Body of pancreas (tissue), 4 donors: ENCODE results near the gene MYOC. TPM values are rescaled to one million over a fixed set of nuclear protein-coding genes. Genes with fewer than 3 reads are reported as not detected.
"Not testable (repeated sequence)": the region's sequence is repeated elsewhere in the genome, so short reads cannot be mapped to it uniquely, and the experiment has no call there.

Source experiments
- ATAC-seq: fragments of 150-250 bp; one replicate; pipeline ENCODE4 v1.9.1; 2016
- DNase-seq, 4 donors: peaks; one replicate each; pipeline ENCODE4 v3.0.0-alpha.2; 2019
- H3K27ac ChIP-seq, 4 donors: fragments of 200-600 bp; sonication (generic); 1 replicate in 3 of 4; 2 replicates in 1 of 4; pipeline versions ENCODE4 v1.5.1 to v1.6.1; 2016 to 2019; ENCODE audit warnings: mild to moderate bottlenecking in 1 of 4, mixed read lengths in 1 of 4, moderate library complexity in 1 of 4
- H3K27me3 ChIP-seq, 2 donors: fragments of 200-600 bp; sonication (generic); one replicate each; pipeline ENCODE4 v1.6.0; 2016; ENCODE audit warnings: mild to moderate bottlenecking in 1 of 2
- H3K36me3 ChIP-seq, 2 donors: fragments of 200-600 bp; sonication (generic); replicated peaks in 1 of 2; 2 replicates each; pipeline ENCODE4 v1.5.1; 2016; ENCODE audit warnings: low read depth in 2 of 2; ENCODE audit not compliant: insufficient read depth in 1 of 2
- H3K4me1 ChIP-seq: fragments of 200-600 bp; sonication (generic); one replicate; pipeline ENCODE4 v1.6.0; 2016
- H3K4me3 ChIP-seq, 2 donors: fragments of 200-600 bp; sonication (generic); 1 replicate in 1 of 2; 2 replicates in 1 of 2; pipeline ENCODE4 v1.5.1; 2016 to 2019
- H3K9me3 ChIP-seq, 3 donors: fragments of 200-600 bp; sonication (generic); 1 replicate in 2 of 3; 2 replicates in 1 of 3; pipeline ENCODE4 v1.5.1; 2016
- CTCF ChIP-seq, 7 experiments: fragments of 450-650 bp in 4 of 7; fragments of 200-600 bp in 3 of 7; sonication (generic) in 3 of 7; IDR thresholded peaks; one replicate each; pipeline ENCODE4 v1.5.1; 2016 to 2019; ENCODE audit warnings: antibody characterized with exemption in 7 of 7
- POLR2A ChIP-seq, 3 donors: fragments of 450-650 bp; IDR thresholded peaks; one replicate each; pipeline ENCODE4 v1.6.1; 2016; ENCODE audit warnings: antibody characterized with exemption in 3 of 3, mild to moderate bottlenecking in 2 of 3
- WGBS, 2 donors: methylation state at CpG; one replicate each; pipeline ENCODE4 v1.1.5; 2017; 5-methylcytosine and 5-hydroxymethylcytosine counted together
- intact Hi-C: fragments of 100-400 bp; cut with DNase I; formaldehyde crosslinking; loops from one replicate; pipeline ENCODE4 v1.15.1; 2023
- total RNA-seq, 2 donors: library from RNA; depleted of rRNA; stranded (reverse); fragments of >200 nt; gene quantifications; one replicate each; pipeline ENCODE4 v1.1.0, GENCODE V29; 2016

MYOC gene
- total RNA-seq, 2 donors from 2014 or later: 1.3 to 5.4 TPM

GRCh38 chr1:171611306-171611705 is 41.2 kb downstream of the MYOC start:
- H3K36me3 ChIP-seq: no peaks in the 10 kb centered on the region
- WGBS, 2 donors: 60 to 75% methylated on average over 2 of the region's 2 CpGs
- H3K27me3 ChIP-seq: no peaks in the 10 kb centered on the region
- TF ChIP-seq CTCF (IDR thresholded peaks at IDR 0.05) (no peak), POLR2A (IDR thresholded peaks at IDR 0.05) (no peak)
- intact Hi-C loops: no loop called here
- no peak for DNase-seq
- no peak overlapping the region for H3K27ac ChIP-seq
- ATAC-seq: no peak
- H3K4me1 ChIP-seq: no peaks in the 10 kb centered on the region
- no peak overlapping the region for H3K4me3 ChIP-seq
- H3K9me3 ChIP-seq: no peaks in the 10 kb centered on the region

GRCh38 chr1:171610385-171610784 is 42.1 kb downstream of the MYOC start:
- WGBS, 2 donors: 70 to 73% methylated on average over 2 of the region's 2 CpGs
- no peak overlapping the region for H3K27ac ChIP-seq
- no peaks in the 10 kb centered on the region for H3K27me3 ChIP-seq
- H3K4me1 ChIP-seq: no peaks in the 10 kb centered on the region
- DNase-seq (no peak), ATAC-seq (no peak)
- TF ChIP-seq POLR2A (IDR thresholded peaks at IDR 0.05) (no peak), CTCF (IDR thresholded peaks at IDR 0.05) (no peak)
- no peaks in the 10 kb centered on the region for H3K36me3 ChIP-seq
- intact Hi-C loops: no loop called here
- no peak overlapping the region for H3K4me3 ChIP-seq
- H3K9me3 ChIP-seq: no peaks in the 10 kb centered on the region

GRCh38 chr1:171606402-171606941 is 46.0 kb downstream of the MYOC start:
- no peak overlapping the region for H3K4me3 ChIP-seq
- TF ChIP-seq POLR2A (IDR thresholded peaks at IDR 0.05): no peak
- no peak for TF ChIP-seq CTCF (IDR thresholded peaks at IDR 0.05)
- H3K4me1 ChIP-seq: no peaks in the 10 kb centered on the region
- WGBS, 2 donors: 67 to 70% methylated on average over 10 of the region's 10 CpGs
- ATAC-seq (peak; percentile 21), DNase-seq (peak in 3 of 4 donors; percentile 12 to 20 (median 14))
- no peaks in the 10 kb centered on the region for H3K27me3 ChIP-seq
- no peaks in the 10 kb centered on the region for H3K36me3 ChIP-seq
- no peaks in the 10 kb centered on the region for H3K9me3 ChIP-seq
- intact Hi-C loops: no loop called here
- peak overlapping the region in 3 of 4 donors; percentile 42 to 77 (median 48) for H3K27ac ChIP-seq

- H3K27ac ChIP-seq, H3K4me1 ChIP-seq, ATAC-seq, DNase-seq, intact Hi-C loops, H3K36me3 ChIP-seq, H3K4me3 ChIP-seq, H3K27me3 ChIP-seq, H3K9me3 ChIP-seq: not testable (repeated sequence)
- WGBS, 2 donors: 88 to 91% methylated on average over 6 of the region's 6 CpGs
Measured at GRCh38 chr1:171603042-171603441, 49.4 kb downstream of the MYOC start.

GRCh38 chr1:171600862-171601261 is 51.6 kb downstream of the MYOC start:
- TF ChIP-seq POLR2A (IDR thresholded peaks at IDR 0.05) (no peak), CTCF (IDR thresholded peaks at IDR 0.05) (no peak)
- Histone ChIP-seq H3K36me3 (no peaks in the 10 kb centered on the region), H3K9me3 (no peaks in the 10 kb centered on the region), H3K27me3 (no peaks in the 10 kb centered on the region), H3K4me1 (no peaks in the 10 kb centered on the region), H3K27ac (peak overlapping the region in 2 of 4 donors; percentile 48 to 67), H3K4me3 (no peak overlapping the region)
- DNase-seq (no peak), ATAC-seq (no peak)
- 96% methylated on average over 5 to 13 of the region's 13 CpGs for WGBS, 2 donors
- intact Hi-C loops: no loop called here

GRCh38 chr1:171600310-171600709 is 52.2 kb downstream of the MYOC start:
- H3K4me1 ChIP-seq, DNase-seq, H3K36me3 ChIP-seq, H3K9me3 ChIP-seq, H3K4me3 ChIP-seq, intact Hi-C loops, ATAC-seq, H3K27me3 ChIP-seq: not testable (repeated sequence)
- peak overlapping the region in 2 of 4 donors; percentile 48 to 67 for H3K27ac ChIP-seq
- 68 to 77% methylated on average over 2 of the region's 2 CpGs for WGBS, 2 donors
